Activated CD4-positive, alpha-beta T cell treated with anti-CD3 and anti-CD28 coated beads, Interleukin-2, amount 50 U/mL, for 1 hour (primary cell): ENCODE data around the gene TAS2R14.

Source experiments
- DNase-seq: peaks from one replicate; pipeline ENCODE4 v3.0.0-alpha.2; 2020

The TAS2R14 gene

GRCh38 chr12:10939163-10939562 lies at the start of gene TAS2R14:
TAS2R14 (minus strand) TSS chr12:10939263; CDS start chr12:10939207, 56 bp downstream.
- DNase-seq, result no peak

- no peak for DNase-seq
Measured at GRCh38 chr12:10986812-10987211, 47.7 kb upstream of the TAS2R14 start, which contains the start of gene TAS2R50. TAS2R50 (minus strand) TSS chr12:10986912; CDS start chr12:10986860, 52 bp downstream.

- peak; percentile 6 for DNase-seq
Measured at GRCh38 chr12:10982244-10982643, 43.2 kb upstream of the TAS2R14 start.

GRCh38 chr12:10974965-10975364 lies 35.9 kb upstream of the TAS2R14 start:
- DNase-seq, result no peak

- no peak for DNase-seq
Measured at GRCh38 chr12:10968765-10969456, 29.8 kb upstream of the TAS2R14 start.

GRCh38 chr12:10967409-10967808 lies 28.3 kb upstream of the TAS2R14 start:
- DNase-seq, result no peak

GRCh38 chr12:10966314-10966713 lies 27.3 kb upstream of the TAS2R14 start:
- DNase-seq, result no peak

GRCh38 chr12:10965476-10965875 lies 26.4 kb upstream of the TAS2R14 start:
- DNase-seq, result no peak

GRCh38 chr12:10960211-10960610 lies 21.1 kb upstream of the TAS2R14 start:
- DNase-seq, result no peak

GRCh38 chr12:10959804-10960203 lies 20.7 kb upstream of the TAS2R14 start:
- no peak for DNase-seq

- no peak for DNase-seq
Measured at GRCh38 chr12:10957741-10958140, 18.7 kb upstream of the TAS2R14 start.

- no peak for DNase-seq
Measured at GRCh38 chr12:10956085-10956484, 17.0 kb upstream of the TAS2R14 start.

- no peak for DNase-seq
Measured at GRCh38 chr12:10952645-10953044, 13.6 kb upstream of the TAS2R14 start.

GRCh38 chr12:10943167-10943566 lies 4.1 kb upstream of the TAS2R14 start:
- DNase-seq, result no peak

GRCh38 chr12:10941916-10942607 lies 3.0 kb upstream of the TAS2R14 start:
- no peak for DNase-seq

GRCh38 chr12:10941369-10941768 lies 2.3 kb upstream of the TAS2R14 start:
- DNase-seq, result no peak

- DNase-seq, result no peak
Measured at GRCh38 chr12:10940389-10940788, 1.3 kb upstream of the TAS2R14 start.

GRCh38 chr12:10936506-10936905 lies 2.6 kb downstream of the TAS2R14 start:
- DNase-seq, result no peak

- DNase-seq, result no peak
Measured at GRCh38 chr12:10928746-10929286, 10.2 kb downstream of the TAS2R14 start, which contains the start of gene PRH2. PRH2 (plus strand) TSS chr12:10929236; CDS start chr12:10929274, 38 bp downstream.

GRCh38 chr12:10926269-10926668 lies 12.8 kb downstream of the TAS2R14 start:
- no peak for DNase-seq

GRCh38 chr12:10919809-10920208 lies 19.3 kb downstream of the TAS2R14 start:
- no peak for DNase-seq

- DNase-seq, result no peak
Measured at GRCh38 chr12:10910380-10910779, 28.7 kb downstream of the TAS2R14 start.

- no peak for DNase-seq
Measured at GRCh38 chr12:10909462-10909861, 29.6 kb downstream of the TAS2R14 start, which contains the start of gene TAS2R13. TAS2R13 (minus strand) TSS chr12:10909562; CDS start chr12:10909298, 264 bp downstream.

- no peak for DNase-seq
Measured at GRCh38 chr12:10904686-10905085, 34.4 kb downstream of the TAS2R14 start.
